HCT116 (cell line): ENCODE data around the gene ZNF25.

Source experiments
- CEBPB ChIP-seq: IDR thresholded peaks from 2 replicates; pipeline ENCODE4 v1.6.1; 2012; ENCODE audit warnings: low read depth
- EZH2 ChIP-seq: fragments of 200-600 bp; sonication (generic); IDR thresholded peaks from 2 replicates; pipeline ENCODE4 v1.6.1; 2017; ENCODE audit warnings: antibody characterized with exemption, mixed run types
- EZH2phosphoT487 ChIP-seq: fragments of 200-600 bp; IDR thresholded peaks from 2 replicates; pipeline ENCODE4 v1.6.1; 2018; ENCODE audit warnings: antibody characterized with exemption, borderline replicate concordance
- POLR2A ChIP-seq: IDR thresholded peaks from 2 replicates; pipeline ENCODE4 v1.7.0; 2011; ENCODE audit warnings: borderline replicate concordance; ENCODE audit not compliant: insufficient read depth, insufficient read length; ENCODE audit errors: extremely low read depth
- SIN3A ChIP-seq: IDR thresholded peaks from 2 replicates; pipeline ENCODE4 v1.6.1; 2012; ENCODE audit warnings: low read depth
- TCF7L2 ChIP-seq: IDR thresholded peaks from 2 replicates; pipeline ENCODE4 v1.7.0; 2011; ENCODE audit warnings: borderline replicate concordance, inconsistent platforms; ENCODE audit not compliant: insufficient read depth, insufficient read length; ENCODE audit errors: extremely low read depth
- TF ChIP-seq, protein P1 (sequence below), 3 experiments: fragments of 200-600 bp in 1 of 3; sonication (generic) in 1 of 3; IDR thresholded peaks in 2 of 3; conservative IDR thresholded peaks in 1 of 3; 2 replicates each; pipeline ENCODE4 v1.5.1; 2012 to 2017; ENCODE audit warnings: low read depth in 2 of 3, low read length in 2 of 3, antibody characterized with exemption in 1 of 3, borderline replicate concordance in 1 of 3, control low read depth in 1 of 3, mild to moderate bottlenecking in 1 of 3, mixed read lengths in 1 of 3, mixed run types in 1 of 3, moderate library complexity in 1 of 3; ENCODE audit not compliant: insufficient read depth in 1 of 3
- TF ChIP-seq, protein P2 (sequence below): IDR thresholded peaks from 2 replicates; pipeline ENCODE4 v1.6.1; 2011; ENCODE audit warnings: mild to moderate bottlenecking, low read length, moderate library complexity; ENCODE audit not compliant: insufficient replicate concordance; ENCODE audit errors: extremely low read depth
- TF ChIP-seq, protein P3 (sequence below): IDR thresholded peaks from 2 replicates; pipeline ENCODE4 v1.6.1; 2012
- TF ChIP-seq, protein P4 (sequence below): IDR thresholded peaks from 2 replicates; pipeline ENCODE4 v1.6.1; 2012; ENCODE audit warnings: low read depth

DNA sequence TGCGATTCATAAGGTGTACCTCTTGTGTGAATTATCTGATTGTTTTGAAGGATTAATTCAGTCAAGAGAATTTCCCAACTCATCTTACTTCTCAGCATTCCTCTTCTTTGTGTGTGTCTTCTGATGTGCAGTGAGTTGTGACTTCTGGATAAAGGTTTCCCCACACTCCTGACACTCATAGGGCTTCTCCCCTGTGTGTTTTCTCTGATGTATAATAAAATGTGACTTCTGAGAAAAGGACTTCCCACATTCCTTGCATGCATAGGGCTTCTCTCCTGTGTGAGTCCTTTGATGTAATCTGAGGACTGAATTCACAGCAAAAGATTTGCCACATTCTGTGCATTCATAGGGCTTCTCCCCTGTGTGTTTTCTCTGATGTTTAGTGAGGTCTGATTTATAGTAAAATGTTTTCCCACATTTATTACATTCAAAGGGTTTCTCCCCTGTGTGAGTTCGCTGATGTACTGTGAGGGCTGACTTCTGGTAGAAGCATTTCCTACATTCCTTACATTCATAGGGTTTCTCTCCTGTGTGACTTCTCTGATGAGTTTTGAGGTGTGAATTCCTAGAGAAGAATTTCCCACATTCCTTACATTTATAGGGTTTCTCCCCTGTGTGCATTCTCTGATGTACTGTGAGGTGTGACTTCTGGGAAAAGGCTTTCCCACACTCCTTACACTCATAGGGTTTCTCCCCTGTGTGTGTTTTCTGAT, 24.2 kb downstream of the ZNF25 start:
- TF ChIP-seq, protein P1, sequence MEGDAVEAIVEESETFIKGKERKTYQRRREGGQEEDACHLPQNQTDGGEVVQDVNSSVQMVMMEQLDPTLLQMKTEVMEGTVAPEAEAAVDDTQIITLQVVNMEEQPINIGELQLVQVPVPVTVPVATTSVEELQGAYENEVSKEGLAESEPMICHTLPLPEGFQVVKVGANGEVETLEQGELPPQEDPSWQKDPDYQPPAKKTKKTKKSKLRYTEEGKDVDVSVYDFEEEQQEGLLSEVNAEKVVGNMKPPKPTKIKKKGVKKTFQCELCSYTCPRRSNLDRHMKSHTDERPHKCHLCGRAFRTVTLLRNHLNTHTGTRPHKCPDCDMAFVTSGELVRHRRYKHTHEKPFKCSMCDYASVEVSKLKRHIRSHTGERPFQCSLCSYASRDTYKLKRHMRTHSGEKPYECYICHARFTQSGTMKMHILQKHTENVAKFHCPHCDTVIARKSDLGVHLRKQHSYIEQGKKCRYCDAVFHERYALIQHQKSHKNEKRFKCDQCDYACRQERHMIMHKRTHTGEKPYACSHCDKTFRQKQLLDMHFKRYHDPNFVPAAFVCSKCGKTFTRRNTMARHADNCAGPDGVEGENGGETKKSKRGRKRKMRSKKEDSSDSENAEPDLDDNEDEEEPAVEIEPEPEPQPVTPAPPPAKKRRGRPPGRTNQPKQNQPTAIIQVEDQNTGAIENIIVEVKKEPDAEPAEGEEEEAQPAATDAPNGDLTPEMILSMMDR (IDR thresholded peaks at IDR 0.05 in 2 of 3, conservative IDR thresholded peaks at IDR 0.05 in 1 of 3; ENCODE audit: borderline replicate concordance in 1 of 3, insufficient read depth in 1 of 3, low read depth in 2 of 3, low read length in 2 of 3), result no peak
- TF ChIP-seq SIN3A, result no peak
- no peak for TF ChIP-seq EZH2phosphoT487
- no peak for TF ChIP-seq POLR2A
- TF ChIP-seq, protein P2, sequence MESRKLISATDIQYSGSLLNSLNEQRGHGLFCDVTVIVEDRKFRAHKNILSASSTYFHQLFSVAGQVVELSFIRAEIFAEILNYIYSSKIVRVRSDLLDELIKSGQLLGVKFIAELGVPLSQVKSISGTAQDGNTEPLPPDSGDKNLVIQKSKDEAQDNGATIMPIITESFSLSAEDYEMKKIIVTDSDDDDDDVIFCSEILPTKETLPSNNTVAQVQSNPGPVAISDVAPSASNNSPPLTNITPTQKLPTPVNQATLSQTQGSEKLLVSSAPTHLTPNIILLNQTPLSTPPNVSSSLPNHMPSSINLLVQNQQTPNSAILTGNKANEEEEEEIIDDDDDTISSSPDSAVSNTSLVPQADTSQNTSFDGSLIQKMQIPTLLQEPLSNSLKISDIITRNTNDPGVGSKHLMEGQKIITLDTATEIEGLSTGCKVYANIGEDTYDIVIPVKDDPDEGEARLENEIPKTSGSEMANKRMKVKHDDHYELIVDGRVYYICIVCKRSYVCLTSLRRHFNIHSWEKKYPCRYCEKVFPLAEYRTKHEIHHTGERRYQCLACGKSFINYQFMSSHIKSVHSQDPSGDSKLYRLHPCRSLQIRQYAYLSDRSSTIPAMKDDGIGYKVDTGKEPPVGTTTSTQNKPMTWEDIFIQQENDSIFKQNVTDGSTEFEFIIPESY, result no peak
- TF ChIP-seq EZH2, result no peak
- no peak for TF ChIP-seq CEBPB
- TF ChIP-seq, protein P3, sequence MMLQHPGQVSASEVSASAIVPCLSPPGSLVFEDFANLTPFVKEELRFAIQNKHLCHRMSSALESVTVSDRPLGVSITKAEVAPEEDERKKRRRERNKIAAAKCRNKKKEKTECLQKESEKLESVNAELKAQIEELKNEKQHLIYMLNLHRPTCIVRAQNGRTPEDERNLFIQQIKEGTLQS, result no peak
- TF ChIP-seq, protein P4, sequence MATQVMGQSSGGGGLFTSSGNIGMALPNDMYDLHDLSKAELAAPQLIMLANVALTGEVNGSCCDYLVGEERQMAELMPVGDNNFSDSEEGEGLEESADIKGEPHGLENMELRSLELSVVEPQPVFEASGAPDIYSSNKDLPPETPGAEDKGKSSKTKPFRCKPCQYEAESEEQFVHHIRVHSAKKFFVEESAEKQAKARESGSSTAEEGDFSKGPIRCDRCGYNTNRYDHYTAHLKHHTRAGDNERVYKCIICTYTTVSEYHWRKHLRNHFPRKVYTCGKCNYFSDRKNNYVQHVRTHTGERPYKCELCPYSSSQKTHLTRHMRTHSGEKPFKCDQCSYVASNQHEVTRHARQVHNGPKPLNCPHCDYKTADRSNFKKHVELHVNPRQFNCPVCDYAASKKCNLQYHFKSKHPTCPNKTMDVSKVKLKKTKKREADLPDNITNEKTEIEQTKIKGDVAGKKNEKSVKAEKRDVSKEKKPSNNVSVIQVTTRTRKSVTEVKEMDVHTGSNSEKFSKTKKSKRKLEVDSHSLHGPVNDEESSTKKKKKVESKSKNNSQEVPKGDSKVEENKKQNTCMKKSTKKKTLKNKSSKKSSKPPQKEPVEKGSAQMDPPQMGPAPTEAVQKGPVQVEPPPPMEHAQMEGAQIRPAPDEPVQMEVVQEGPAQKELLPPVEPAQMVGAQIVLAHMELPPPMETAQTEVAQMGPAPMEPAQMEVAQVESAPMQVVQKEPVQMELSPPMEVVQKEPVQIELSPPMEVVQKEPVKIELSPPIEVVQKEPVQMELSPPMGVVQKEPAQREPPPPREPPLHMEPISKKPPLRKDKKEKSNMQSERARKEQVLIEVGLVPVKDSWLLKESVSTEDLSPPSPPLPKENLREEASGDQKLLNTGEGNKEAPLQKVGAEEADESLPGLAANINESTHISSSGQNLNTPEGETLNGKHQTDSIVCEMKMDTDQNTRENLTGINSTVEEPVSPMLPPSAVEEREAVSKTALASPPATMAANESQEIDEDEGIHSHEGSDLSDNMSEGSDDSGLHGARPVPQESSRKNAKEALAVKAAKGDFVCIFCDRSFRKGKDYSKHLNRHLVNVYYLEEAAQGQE, result no peak
- TF ChIP-seq TCF7L2, result no peak
